H1 (cell line): ENCODE measurements around the gene KCNJ4. TPM values are rescaled to one million over a fixed set of nuclear protein-coding genes. Genes with fewer than 3 reads are reported as not detected.

Experiments used
- CTCF ChIA-PET: fragments of 300-600 bp; sonication (Branson Sonifier 250); formaldehyde crosslinking; loops from one replicate; lab custom pipeline; 2021; ENCODE audit not compliant: partially characterized antibody; lab: Charles Lee
- POLR2A ChIA-PET: fragments of 300-600 bp; sonication (Branson Sonifier 250); formaldehyde crosslinking; loops from one replicate; lab custom pipeline; 2021; ENCODE audit warnings: inconsistent platforms; ENCODE audit not compliant: partially characterized antibody; lab: Charles Lee
- DNase-seq, 2 experiments: peaks; one replicate each; pipeline versions ENCODE4 v3.0.0 to v3.0.0-alpha.2; 2010 to 2022; ENCODE audit warnings: low spot score in 2 of 2, low read depth in 1 of 2, mixed read lengths in 1 of 2
- FAIRE-seq: peaks from 2 replicates; lab custom pipeline; 2011; peaks lifted over from hg19 to GRCh38; lab: Jason Lieb, UNC
- H2AFZ ChIP-seq: 2 replicates; pipeline ENCODE4 v1.8.1; 2012; ENCODE audit warnings: low read length, inconsistent platforms
- H2AK5ac ChIP-seq: 2 replicates; pipeline ENCODE4 v1.6.1; 2013; ENCODE audit warnings: low read depth, low read length
- H2BK120ac ChIP-seq: replicated peaks from 2 replicates; pipeline ENCODE3; 2013; ENCODE audit warnings: low read depth, low read length, inconsistent platforms
- H2BK12ac ChIP-seq: 2 replicates; pipeline ENCODE4 v1.6.1; 2013; ENCODE audit warnings: low read depth, low read length
- H2BK15ac ChIP-seq: 2 replicates; pipeline ENCODE4 v1.6.1; 2013; ENCODE audit warnings: low read length
- H2BK20ac ChIP-seq: 2 replicates; pipeline ENCODE4 v1.6.1; 2013; ENCODE audit warnings: low read length
- H2BK5ac ChIP-seq: 2 replicates; pipeline ENCODE4 v1.6.1; 2013; ENCODE audit warnings: low read depth, low read length
- H3K14ac ChIP-seq: 2 replicates; pipeline ENCODE4 v1.6.1; 2013; ENCODE audit warnings: inconsistent platforms; ENCODE audit not compliant: insufficient read length
- H3K18ac ChIP-seq: 2 replicates; pipeline ENCODE4 v1.6.1; 2013; ENCODE audit warnings: low read length; ENCODE audit errors: extremely low read depth
- H3K23ac ChIP-seq: 2 replicates; pipeline ENCODE4 v1.6.1; 2013; ENCODE audit warnings: inconsistent platforms; ENCODE audit not compliant: insufficient read length
- H3K23me2 ChIP-seq: 2 replicates; pipeline ENCODE4 v1.6.1; 2013; ENCODE audit warnings: low read depth, low read length
- H3K27ac ChIP-seq: 2 replicates; pipeline ENCODE4 v1.6.1; 2011; ENCODE audit warnings: low read depth, low read length, inconsistent platforms
- H3K27me3 ChIP-seq, 4 experiments: replicated peaks in 1 of 4; 1 replicate in 1 of 4; 2 replicates in 3 of 4; pipeline versions ENCODE4 v1.6.1 to v1.8.1; 2011 to 2013; ENCODE audit warnings: low read length in 3 of 4, mild to moderate bottlenecking in 3 of 4, inconsistent platforms in 2 of 4, mixed read lengths in 2 of 4, moderate library complexity in 1 of 4; ENCODE audit not compliant: control insufficient read depth in 3 of 4, insufficient read depth in 3 of 4; ENCODE audit errors: extremely low read depth in 1 of 4
- H3K36me3 ChIP-seq, 4 experiments: 2 replicates each; pipeline versions ENCODE4 v1.6.1 to v1.8.1; 2011 to 2013; ENCODE audit warnings: mild to moderate bottlenecking in 4 of 4, low read length in 3 of 4, moderate library complexity in 2 of 4, control low read depth in 1 of 4, inconsistent platforms in 1 of 4; ENCODE audit not compliant: insufficient read depth in 4 of 4, control insufficient read depth in 2 of 4
- H3K4ac ChIP-seq: replicated peaks from 2 replicates; pipeline ENCODE3; 2013; ENCODE audit warnings: low read length, low read depth, mixed read lengths, inconsistent platforms; ENCODE audit not compliant: insufficient read length
- H3K4me1 ChIP-seq, 4 experiments: replicated peaks in 1 of 4; 1 replicate in 1 of 4; 2 replicates in 3 of 4; pipeline versions ENCODE4 v1.6.1 to v1.8.1; 2011 to 2013; ENCODE audit warnings: low read length in 3 of 4, inconsistent platforms in 2 of 4, mixed read lengths in 1 of 4; ENCODE audit not compliant: insufficient read depth in 4 of 4, control insufficient read depth in 3 of 4
- H3K4me2 ChIP-seq, 2 experiments: 2 replicates each; pipeline versions ENCODE4 v1.6.1 to v1.8.1; 2011 to 2013; ENCODE audit warnings: low read depth in 2 of 2, low read length in 2 of 2, control low read depth in 1 of 2, inconsistent platforms in 1 of 2, mild to moderate bottlenecking in 1 of 2; ENCODE audit not compliant: insufficient read depth in 1 of 2
- H3K4me3 ChIP-seq, 4 experiments: fragments of 200-600, 300-600 bp in 1 of 4; sonication (generic), shearing (Covaris generic), sonication (Bioruptor Twin) in 1 of 4; 2 replicates each; pipeline versions ENCODE4 v1.5.1 to v1.8.1; 2011 to 2016; ENCODE audit warnings: low read length in 4 of 4, low read depth in 3 of 4, control low read depth in 2 of 4, inconsistent platforms in 2 of 4, mild to moderate bottlenecking in 2 of 4, mixed read lengths in 1 of 4, moderate library complexity in 1 of 4; ENCODE audit not compliant: insufficient read depth in 2 of 4; ENCODE audit errors: extremely low read depth in 1 of 4
- H3K56ac ChIP-seq: replicated peaks from 2 replicates; pipeline ENCODE3; 2013; ENCODE audit warnings: low read depth, mild to moderate bottlenecking, mixed read lengths, low read length, inconsistent platforms; ENCODE audit not compliant: insufficient read length
- H3K79me1 ChIP-seq: 2 replicates; pipeline ENCODE4 v1.6.1; 2013; ENCODE audit warnings: low read depth, low read length, control low read depth
- H3K79me2 ChIP-seq, 2 experiments: 2 replicates each; pipeline versions ENCODE4 v1.6.1 to v1.8.1; 2012 to 2013; ENCODE audit warnings: low read length in 2 of 2, mild to moderate bottlenecking in 2 of 2, inconsistent platforms in 1 of 2; ENCODE audit not compliant: insufficient read depth in 2 of 2, control insufficient read depth in 1 of 2
- H3K9ac ChIP-seq, 4 experiments: replicated peaks in 1 of 4; 1 replicate in 1 of 4; 2 replicates in 3 of 4; pipeline versions ENCODE4 v1.6.1 to v1.8.1; 2011 to 2013; ENCODE audit warnings: low read depth in 3 of 4, low read length in 3 of 4, control low read depth in 2 of 4, mild to moderate bottlenecking in 2 of 4, moderate library complexity in 2 of 4, inconsistent platforms in 1 of 4; ENCODE audit errors: extremely low read depth in 1 of 4
- H3K9me3 ChIP-seq, 2 experiments: 2 replicates each; pipeline versions ENCODE4 v1.6.1 to v1.8.1; 2012 to 2013; ENCODE audit warnings: mild to moderate bottlenecking in 2 of 2, moderate library complexity in 2 of 2, control low read depth in 1 of 2, inconsistent platforms in 1 of 2, low read depth in 1 of 2, low read length in 1 of 2, mixed read lengths in 1 of 2; ENCODE audit not compliant: insufficient read depth in 2 of 2
- H4K20me1 ChIP-seq, 2 experiments: replicated peaks in 1 of 2; 2 replicates each; pipeline versions ENCODE3 to v1.8.1; 2011 to 2013; ENCODE audit warnings: inconsistent platforms in 2 of 2, low read length in 2 of 2, mild to moderate bottlenecking in 1 of 2; ENCODE audit not compliant: insufficient read depth in 2 of 2, control insufficient read depth in 1 of 2
- H4K5ac ChIP-seq: 2 replicates; pipeline ENCODE4 v1.6.1; 2013; ENCODE audit warnings: low read length, low read depth, mixed read lengths, inconsistent platforms; ENCODE audit not compliant: insufficient read length
- H4K8ac ChIP-seq: 2 replicates; pipeline ENCODE4 v1.8.0; 2013; ENCODE audit warnings: mild to moderate bottlenecking, moderate library complexity, low read length, inconsistent platforms; ENCODE audit not compliant: insufficient read depth; ENCODE audit errors: extremely low read depth
- H4K91ac ChIP-seq: replicated peaks from 2 replicates; pipeline ENCODE3; 2013; ENCODE audit warnings: low read length, mixed read lengths, inconsistent platforms; ENCODE audit not compliant: insufficient read length
- BACH1 ChIP-seq: IDR thresholded peaks from 2 replicates; pipeline ENCODE4 v1.6.1; 2012; ENCODE audit warnings: low read length, improper control_type of control experiment
- EP300 ChIP-seq, 2 experiments: IDR thresholded peaks; 1 replicate in 1 of 2; 2 replicates in 1 of 2; pipeline ENCODE4 v1.6.1; 2011 to 2012; ENCODE audit warnings: low read depth in 2 of 2, low read length in 2 of 2, mild to moderate bottlenecking in 2 of 2, borderline replicate concordance in 1 of 2, inconsistent platforms in 1 of 2, moderate library complexity in 1 of 2
- EZH2 ChIP-seq: fragments of 200-600 bp; sonication (generic); IDR thresholded peaks from 2 replicates; pipeline ENCODE4 v1.7.1; 2012; ENCODE audit warnings: low read depth, mild to moderate bottlenecking, moderate library complexity, low read length, inconsistent platforms; ENCODE audit not compliant: severe bottlenecking
- GABPA ChIP-seq: IDR thresholded peaks from 2 replicates; pipeline ENCODE4 v1.6.1; 2011; ENCODE audit warnings: mild to moderate bottlenecking, low read length, moderate library complexity, borderline replicate concordance; ENCODE audit not compliant: insufficient read depth
- KDM4A ChIP-seq: IDR thresholded peaks from one replicate; pipeline ENCODE4 v1.7.1; 2012; ENCODE audit warnings: low read depth, mild to moderate bottlenecking, moderate library complexity, low read length, inconsistent platforms; ENCODE audit not compliant: severe bottlenecking
- KDM5A ChIP-seq: fragments of 200-600 bp; IDR thresholded peaks from 2 replicates; pipeline ENCODE4 v1.7.1; 2012; ENCODE audit warnings: mild to moderate bottlenecking, low read length, inconsistent platforms, mixed read lengths
- NANOG ChIP-seq: IDR thresholded peaks from 2 replicates; pipeline ENCODE4 v1.6.1; 2011; ENCODE audit warnings: low read length, low read depth, mild to moderate bottlenecking, inconsistent platforms; ENCODE audit not compliant: insufficient read depth, poor library complexity, severe bottlenecking
- POLR2A ChIP-seq, 2 experiments: IDR thresholded peaks; 1 replicate in 1 of 2; 2 replicates in 1 of 2; pipeline ENCODE4 v1.6.1; 2011; ENCODE audit warnings: low read depth in 2 of 2, low read length in 2 of 2, mild to moderate bottlenecking in 2 of 2; ENCODE audit errors: control extremely low read depth in 1 of 2
- RNF2 ChIP-seq: fragments of 200-900, 300-1000 bp; sonication (generic); IDR thresholded peaks from 2 replicates; pipeline ENCODE4 v1.7.1; 2016; ENCODE audit warnings: borderline replicate concordance, low read depth, mild to moderate bottlenecking, antibody characterized with exemption, low read length; ENCODE audit not compliant: poor library complexity, severe bottlenecking; ENCODE audit errors: missing control alignments
- SIX5 ChIP-seq: IDR thresholded peaks from 2 replicates; pipeline ENCODE4 v1.6.1; 2011; ENCODE audit warnings: mild to moderate bottlenecking, low read depth, low read length
- TBP ChIP-seq: IDR thresholded peaks from 2 replicates; pipeline ENCODE4 v1.6.1; 2011; ENCODE audit warnings: low read depth, low read length, improper control_type of control experiment
- WGBS, 2 experiments: shearing (Covaris generic) in 1 of 2; methylation state at CpG; one replicate each; pipeline versions ENCODE4 v1.1.6 to v1.1.7; 2013 to 2015; ENCODE audit warnings: low lambda C conversion rate in 2 of 2, mixed read lengths in 2 of 2, inconsistent platforms in 1 of 2, low coverage in 1 of 2, missing lambda C conversion rate in 1 of 2; ENCODE audit not compliant: insufficient replicate concordance in 2 of 2, insufficient coverage in 1 of 2, insufficient read length in 1 of 2; ENCODE audit errors: extremely low coverage in 1 of 2, missing lambda C conversion rate in 1 of 2; 5-methylcytosine and 5-hydroxymethylcytosine counted together
- polyA plus RNA-seq, 7 experiments: library from polyadenylated mRNA; depleted of rRNA in 3 of 7; stranded (reverse) in 5 of 7; unstranded in 2 of 7; fragments of >200 nt in 5 of 7; fragments of 200-250 nt in 2 of 7; gene quantifications; 1 replicate in 5 of 7; 2 replicates in 1 of 7; 4 replicates in 1 of 7; pipeline versions ENCODE4 v1.2.1 to v1.2.3, GENCODE V29; 2011 to 2013; ENCODE audit warnings: missing spikeins in 2 of 7, mixed read lengths in 2 of 7
- total RNA-seq: library from RNA; stranded (reverse); fragmentation: NEBNext Ultra II Directional; extraction: Animal tissue kit (Norgen Biotek cat#: 25700); gene quantifications from 2 replicates; pipeline ENCODE4 v1.2.1, GENCODE V29; 2021
- TF ChIP-seq, protein P1 (sequence below): IDR thresholded peaks from 2 replicates; pipeline ENCODE4 v1.6.1; 2011; ENCODE audit warnings: low read depth, mild to moderate bottlenecking, low read length; ENCODE audit not compliant: insufficient read depth

The KCNJ4 gene
- total and polyA plus RNA-seq, 2 of the 8 experiments (the other 6 are each of a cell fraction or from before 2014, with no cell fraction given), result 1.4 to 2.2 TPM

GRCh38 chr22:38450234-38450797, 4.7 kb downstream of the KCNJ4 start:
- ChIA-PET CTCF (interaction anchor here (7.4 kb wide), 1 partner anchor 16 kb away, joined by 78 read pairs; no protein-coding TSS in a partner anchor), POLR2A (interaction anchor here (0.5 to 3.5 kb wide), 7 partner anchors 8 to 40 kb away, joined by 3 to 14 read pairs (median 5); partner anchors contain the start of gene KDELR3)
- DNase-seq, result no peak
- Histone ChIP-seq H2BK5ac (no peak overlapping the region), H3K27me3 (peaks cover 14 to 28% (median 23%) of the 10 kb centered on the region in 4 experiments), H3K23ac (no peak overlapping the region), H3K4me1 (peaks cover 0 to 16% (median 8%) of the 10 kb centered on the region in 4 experiments; a peak in 6 of 7 replicates), H3K36me3 (no peaks in the 10 kb centered on the region; a peak in 1 of 8 replicates), H4K8ac (no peak overlapping the region), H2BK120ac (no peak overlapping the region), H3K9ac (no peak overlapping the region), H2BK20ac (no peak overlapping the region), H3K14ac (no peak overlapping the region), H4K91ac (no peak overlapping the region), H2AK5ac (no peak overlapping the region), H4K5ac (no peak overlapping the region), H2AFZ (no peak overlapping the region), H3K18ac (no peak overlapping the region), H4K20me1 (peaks cover 5 to 10% of the 10 kb centered on the region in 2 experiments), H3K4ac (no peak overlapping the region), H3K56ac (no peak overlapping the region), H3K27ac (no peak overlapping the region), H3K4me3 (no peak overlapping the region), H3K23me2 (peaks cover 13% of the 10 kb centered on the region; the same call in 1 of the 2 replicates), H3K4me2 (no peak overlapping the region), H3K9me3 (no peaks in the 10 kb centered on the region), H3K79me2 (no peaks in the 10 kb centered on the region), H2BK12ac (no peak overlapping the region), H3K79me1 (no peaks in the 10 kb centered on the region), H2BK15ac (peak overlapping the region; percentile 23; the same call in 1 of the 2 replicates)
- FAIRE-seq, result no peak
- WGBS, 2 experiments, result 88% methylated on average over 11 of the region's 11 CpGs; no CpG with 5 or more reads in 1 of the 2 experiments
- TF ChIP-seq RNF2 (no peak), KDM4A (no peak), EP300 (IDR thresholded peaks at IDR 0.05; ENCODE audit: borderline replicate concordance in 1 of 2, low read depth in 2 of 2, low read length in 2 of 2) (no peak), GABPA (no peak), KDM5A (no peak), POLR2A (IDR thresholded peaks at IDR 0.05; ENCODE audit: control extremely low read depth in 1 of 2, low read depth in 2 of 2, low read length in 2 of 2) (no peak), TBP (no peak), EZH2 (no peak), NANOG (no peak), SIX5 (no peak), BACH1 (no peak)
- TF ChIP-seq, protein P1, sequence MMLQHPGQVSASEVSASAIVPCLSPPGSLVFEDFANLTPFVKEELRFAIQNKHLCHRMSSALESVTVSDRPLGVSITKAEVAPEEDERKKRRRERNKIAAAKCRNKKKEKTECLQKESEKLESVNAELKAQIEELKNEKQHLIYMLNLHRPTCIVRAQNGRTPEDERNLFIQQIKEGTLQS, result no peak
